H1 (cell line): ENCODE data around the gene PHACTR1.

Experiments
- BRCA1 ChIP-seq: IDR thresholded peaks from 2 replicates; pipeline ENCODE4 v1.6.1; 2012; ENCODE audit warnings: low read depth, low read length, improper control_type of control experiment
- CEBPB ChIP-seq: IDR thresholded peaks from 2 replicates; pipeline ENCODE4 v1.6.1; 2012; ENCODE audit warnings: low read depth, low read length
- CTCF ChIP-seq, 3 experiments: IDR thresholded peaks; 1 replicate in 2 of 3; 2 replicates in 1 of 3; pipeline versions ENCODE4 v1.5.1 to v1.6.1; 2011; ENCODE audit warnings: low read length in 3 of 3, mild to moderate bottlenecking in 3 of 3, inconsistent platforms in 2 of 3, low read depth in 1 of 3, moderate library complexity in 1 of 3; ENCODE audit not compliant: insufficient read depth in 1 of 3; ENCODE audit errors: control extremely low read depth in 1 of 3
- EP300 ChIP-seq, 2 experiments: IDR thresholded peaks; 1 replicate in 1 of 2; 2 replicates in 1 of 2; pipeline ENCODE4 v1.6.1; 2011 to 2012; ENCODE audit warnings: low read depth in 2 of 2, low read length in 2 of 2, mild to moderate bottlenecking in 2 of 2, borderline replicate concordance in 1 of 2, inconsistent platforms in 1 of 2, moderate library complexity in 1 of 2
- JUN ChIP-seq: IDR thresholded peaks from 2 replicates; pipeline ENCODE4 v1.6.1; 2011; ENCODE audit warnings: low read depth, mild to moderate bottlenecking, improper control_type of control experiment, low read length
- MAFK ChIP-seq: IDR thresholded peaks from 2 replicates; pipeline ENCODE4 v1.6.1; 2012; ENCODE audit warnings: low read depth, mild to moderate bottlenecking, improper control_type of control experiment, low read length
- POLR2A ChIP-seq, 2 experiments: IDR thresholded peaks; 1 replicate in 1 of 2; 2 replicates in 1 of 2; pipeline ENCODE4 v1.6.1; 2011; ENCODE audit warnings: low read depth in 2 of 2, low read length in 2 of 2, mild to moderate bottlenecking in 2 of 2; ENCODE audit errors: control extremely low read depth in 1 of 2
- POLR2AphosphoS5 ChIP-seq: IDR thresholded peaks from 2 replicates; pipeline ENCODE4 v1.6.1; 2011; ENCODE audit warnings: low read depth, low read length
- RNF2 ChIP-seq: fragments of 200-900, 300-1000 bp; sonication (generic); IDR thresholded peaks from 2 replicates; pipeline ENCODE4 v1.7.1; 2016; ENCODE audit warnings: borderline replicate concordance, low read depth, mild to moderate bottlenecking, antibody characterized with exemption, low read length; ENCODE audit not compliant: poor library complexity, severe bottlenecking; ENCODE audit errors: missing control alignments
- SIN3A ChIP-seq, 2 experiments: IDR thresholded peaks in 1 of 2; conservative IDR thresholded peaks in 1 of 2; 2 replicates each; pipeline ENCODE4 v1.6.1; 2011 to 2012; ENCODE audit warnings: low read length in 2 of 2, improper control_type of control experiment in 1 of 2, low read depth in 1 of 2, mild to moderate bottlenecking in 1 of 2
- TAF1 ChIP-seq: IDR thresholded peaks from 2 replicates; pipeline ENCODE4 v1.6.1; 2011; ENCODE audit warnings: mild to moderate bottlenecking, low read depth, low read length
- TCF12 ChIP-seq: IDR thresholded peaks from 2 replicates; pipeline ENCODE4 v1.6.1; 2011; ENCODE audit warnings: low read depth, mild to moderate bottlenecking, low read length
- YY1 ChIP-seq: IDR thresholded peaks from 2 replicates; pipeline ENCODE4 v1.6.1; 2011; ENCODE audit warnings: low read depth, mild to moderate bottlenecking, low read length

- no peak for TF ChIP-seq CTCF (IDR thresholded peaks at IDR 0.05; ENCODE audit: control extremely low read depth in 1 of 3, insufficient read depth in 1 of 3, low read depth in 1 of 3, low read length in 3 of 3)
- no peak for TF ChIP-seq POLR2AphosphoS5
- no peak for TF ChIP-seq MAFK
- TF ChIP-seq EP300 (IDR thresholded peaks at IDR 0.05; ENCODE audit: borderline replicate concordance in 1 of 2, low read depth in 2 of 2, low read length in 2 of 2), result no peak
- TF ChIP-seq POLR2A (IDR thresholded peaks at IDR 0.05; ENCODE audit: control extremely low read depth in 1 of 2, low read depth in 2 of 2, low read length in 2 of 2), result no peak
- TF ChIP-seq JUN, result no peak
- TF ChIP-seq TCF12, result no peak
- TF ChIP-seq YY1, result no peak
- TF ChIP-seq SIN3A (conservative IDR thresholded peaks at IDR 0.05 in 1 of 2, IDR thresholded peaks at IDR 0.05 in 1 of 2; ENCODE audit: low read depth in 1 of 2, low read length in 2 of 2), result no peak
- TF ChIP-seq RNF2, result no peak
- no peak for TF ChIP-seq TAF1
- no peak for TF ChIP-seq CEBPB
- no peak for TF ChIP-seq BRCA1
These were observed 274.9 kb downstream of the PHACTR1 start for GRCh38 chr6:12991435-12991834.
